Activated naive CD8-positive, alpha-beta T cell treated with anti-CD3 and anti-CD28 coated beads for 36 hours (primary cell): ENCODE measurements around the gene KCTD3. TPM values are rescaled to one million over a fixed set of nuclear protein-coding genes. Genes with fewer than 3 reads are reported as not detected.

Experiments used
- DNase-seq: peaks from one replicate; pipeline ENCODE4 v3.0.0; 2021
- H3K27ac Mint-ChIP-seq: one replicate; pipeline ENCODE4 v1.8.0; 2022; ENCODE audit warnings: mild to moderate bottlenecking, moderate library complexity, mixed read lengths
- H3K27me3 Mint-ChIP-seq: one replicate; pipeline ENCODE4 v1.8.0; 2022; ENCODE audit warnings: mild to moderate bottlenecking, mixed read lengths
- H3K36me3 Mint-ChIP-seq: one replicate; pipeline ENCODE4 v1.8.0; 2021; ENCODE audit warnings: mild to moderate bottlenecking, mixed read lengths
- H3K4me1 Mint-ChIP-seq: one replicate; pipeline ENCODE4 v1.8.0; 2021; ENCODE audit warnings: mixed read lengths
- H3K4me3 Mint-ChIP-seq: one replicate; pipeline ENCODE4 v1.8.0; 2022; ENCODE audit warnings: mild to moderate bottlenecking, moderate library complexity, mixed read lengths
- H3K9me3 Mint-ChIP-seq: one replicate; pipeline ENCODE4 v1.8.0; 2022; ENCODE audit warnings: mixed read lengths
- total RNA-seq, 2 experiments: library from RNA; stranded (reverse); gene quantifications; one replicate each; pipeline ENCODE4 v1.2.3, GENCODE V29; 2021

KCTD3 gene
- total RNA-seq, 2 experiments from 2014 or later: 4.3 to 5.1 TPM

GRCh38 chr1:215543806-215544205 is 23.3 kb upstream of the KCTD3 start:
- Mint-ChIP-seq H3K9me3 (no peaks in the 10 kb centered on the region), H3K27ac (no peak overlapping the region), H3K4me3 (no peak overlapping the region), H3K36me3 (no peaks in the 10 kb centered on the region), H3K4me1 (no peaks in the 10 kb centered on the region), H3K27me3 (peaks cover 20% of the 10 kb centered on the region)
- DNase-seq: no peak

- no peaks in the 10 kb centered on the region for H3K4me1 Mint-ChIP-seq
- H3K36me3 Mint-ChIP-seq: no peaks in the 10 kb centered on the region
- no peak overlapping the region for H3K4me3 Mint-ChIP-seq
- no peak overlapping the region for H3K27ac Mint-ChIP-seq
- DNase-seq: no peak
- H3K27me3 Mint-ChIP-seq: peaks cover 20% of the 10 kb centered on the region
- no peaks in the 10 kb centered on the region for H3K9me3 Mint-ChIP-seq
Measured at GRCh38 chr1:215544566-215544965, 22.5 kb upstream of the KCTD3 start.

GRCh38 chr1:215545096-215545495 is 22.0 kb upstream of the KCTD3 start:
- Mint-ChIP-seq H3K27ac (no peak overlapping the region), H3K36me3 (no peaks in the 10 kb centered on the region), H3K4me1 (no peaks in the 10 kb centered on the region), H3K9me3 (no peaks in the 10 kb centered on the region), H3K4me3 (no peak overlapping the region), H3K27me3 (peaks cover 20% of the 10 kb centered on the region)
- DNase-seq: no peak

- Mint-ChIP-seq H3K27ac (no peak overlapping the region), H3K4me3 (no peak overlapping the region), H3K27me3 (peaks cover 17% of the 10 kb centered on the region), H3K9me3 (no peaks in the 10 kb centered on the region), H3K36me3 (no peaks in the 10 kb centered on the region), H3K4me1 (no peaks in the 10 kb centered on the region)
- DNase-seq: no peak
Measured at GRCh38 chr1:215547011-215547410, 20.1 kb upstream of the KCTD3 start.

- Mint-ChIP-seq H3K27me3 (peaks cover 36% of the 10 kb centered on the region), H3K36me3 (peaks cover 3% of the 10 kb centered on the region), H3K9me3 (peaks cover 12% of the 10 kb centered on the region), H3K4me3 (no peak overlapping the region), H3K4me1 (no peaks in the 10 kb centered on the region), H3K27ac (no peak overlapping the region)
- no peak for DNase-seq
Measured at GRCh38 chr1:215551806-215552205, 15.3 kb upstream of the KCTD3 start.

GRCh38 chr1:215554865-215555264 is 12.2 kb upstream of the KCTD3 start:
- Mint-ChIP-seq H3K9me3 (peaks cover 12% of the 10 kb centered on the region), H3K36me3 (peaks cover 3% of the 10 kb centered on the region), H3K27me3 (peaks cover 29% of the 10 kb centered on the region)

GRCh38 chr1:215555531-215555930 is 11.6 kb upstream of the KCTD3 start:
- Mint-ChIP-seq H3K27ac (no peak overlapping the region), H3K36me3 (peaks cover 3% of the 10 kb centered on the region), H3K4me3 (no peak overlapping the region), H3K27me3 (peaks cover 30% of the 10 kb centered on the region), H3K9me3 (peaks cover 12% of the 10 kb centered on the region), H3K4me1 (no peaks in the 10 kb centered on the region)
- no peak for DNase-seq

More at GRCh38 chr1:215554865-215555264, 12.2 kb upstream of the KCTD3 start:
- no peak overlapping the region for H3K4me3 Mint-ChIP-seq
- no peak overlapping the region for H3K27ac Mint-ChIP-seq
- H3K4me1 Mint-ChIP-seq: no peaks in the 10 kb centered on the region
- DNase-seq: no peak

GRCh38 chr1:215556996-215557395 is 10.1 kb upstream of the KCTD3 start:
- Mint-ChIP-seq H3K27me3 (peaks cover 34% of the 10 kb centered on the region), H3K9me3 (peaks cover 14% of the 10 kb centered on the region), H3K4me3 (no peak overlapping the region), H3K36me3 (peaks cover 3% of the 10 kb centered on the region), H3K27ac (no peak overlapping the region), H3K4me1 (no peaks in the 10 kb centered on the region)
- DNase-seq: no peak

- DNase-seq: no peak
- Mint-ChIP-seq H3K4me3 (no peak overlapping the region), H3K4me1 (no peaks in the 10 kb centered on the region), H3K27me3 (peaks cover 34% of the 10 kb centered on the region), H3K36me3 (peaks cover 3% of the 10 kb centered on the region), H3K27ac (no peak overlapping the region), H3K9me3 (peaks cover 14% of the 10 kb centered on the region)
Measured at GRCh38 chr1:215557504-215557903, 9.6 kb upstream of the KCTD3 start.

- H3K27me3 Mint-ChIP-seq: peaks cover 28% of the 10 kb centered on the region
- no peak for DNase-seq
- H3K4me1 Mint-ChIP-seq: no peaks in the 10 kb centered on the region
- H3K4me3 Mint-ChIP-seq: no peak overlapping the region
- peaks cover 3% of the 10 kb centered on the region for H3K36me3 Mint-ChIP-seq
- H3K27ac Mint-ChIP-seq: no peak overlapping the region
- peaks cover 14% of the 10 kb centered on the region for H3K9me3 Mint-ChIP-seq
Measured at GRCh38 chr1:215557992-215558626, 9.0 kb upstream of the KCTD3 start.

- H3K27ac Mint-ChIP-seq: peak overlapping the region; percentile 61
- peaks cover 28% of the 10 kb centered on the region for H3K4me1 Mint-ChIP-seq
- no peaks in the 10 kb centered on the region for H3K36me3 Mint-ChIP-seq
- peak overlapping the region; percentile 86 for H3K4me3 Mint-ChIP-seq
- peak; percentile 51 for DNase-seq
- H3K27me3 Mint-ChIP-seq: peaks cover 22% of the 10 kb centered on the region
- no peaks in the 10 kb centered on the region for H3K9me3 Mint-ChIP-seq
Measured at GRCh38 chr1:215567491-215568298, 591 bp downstream of the KCTD3 start.

- H3K36me3 Mint-ChIP-seq: no peaks in the 10 kb centered on the region
- H3K9me3 Mint-ChIP-seq: no peaks in the 10 kb centered on the region
- peaks cover 22% of the 10 kb centered on the region for H3K27me3 Mint-ChIP-seq
- H3K27ac Mint-ChIP-seq: peak overlapping the region; percentile 61
- peaks cover 28% of the 10 kb centered on the region for H3K4me1 Mint-ChIP-seq
- H3K4me3 Mint-ChIP-seq: peak overlapping the region; percentile 86
- no peak for DNase-seq
Measured at GRCh38 chr1:215568299-215568692, 1.2 kb downstream of the KCTD3 start.

GRCh38 chr1:215569986-215570824 is 3.1 kb downstream of the KCTD3 start:
- no peak overlapping the region for H3K27ac Mint-ChIP-seq
- no peak overlapping the region for H3K4me3 Mint-ChIP-seq
- H3K4me1 Mint-ChIP-seq: peaks cover 28% of the 10 kb centered on the region
- no peaks in the 10 kb centered on the region for H3K9me3 Mint-ChIP-seq
- DNase-seq: no peak
- H3K36me3 Mint-ChIP-seq: no peaks in the 10 kb centered on the region
- peaks cover 22% of the 10 kb centered on the region for H3K27me3 Mint-ChIP-seq

- H3K27me3 Mint-ChIP-seq: no peaks in the 10 kb centered on the region
- H3K4me1 Mint-ChIP-seq: no peaks in the 10 kb centered on the region
- DNase-seq: no peak
- H3K27ac Mint-ChIP-seq: no peak overlapping the region
- no peak overlapping the region for H3K4me3 Mint-ChIP-seq
- peaks cover 13% of the 10 kb centered on the region for H3K36me3 Mint-ChIP-seq
- H3K9me3 Mint-ChIP-seq: peaks cover 2% of the 10 kb centered on the region
Measured at GRCh38 chr1:215581896-215582295, 14.8 kb downstream of the KCTD3 start.

GRCh38 chr1:215583185-215583749 is 16.2 kb downstream of the KCTD3 start:
- Mint-ChIP-seq H3K36me3 (peaks cover 13% of the 10 kb centered on the region), H3K27ac (no peak overlapping the region), H3K4me1 (no peaks in the 10 kb centered on the region), H3K27me3 (no peaks in the 10 kb centered on the region), H3K9me3 (peaks cover 2% of the 10 kb centered on the region), H3K4me3 (no peak overlapping the region)
- no peak for DNase-seq
